HUES48 (cell line): ENCODE data around the gene FBXO48.

ENCODE experiments used
- H3K27ac ChIP-seq: one replicate; pipeline ENCODE4 v1.7.0; 2013; ENCODE audit warnings: low read depth, low read length, inconsistent platforms
- H3K27me3 ChIP-seq: 2 replicates; pipeline ENCODE4 v1.6.1; 2013; ENCODE audit warnings: mild to moderate bottlenecking, low read length; ENCODE audit not compliant: control insufficient read depth, insufficient read depth
- H3K36me3 ChIP-seq: 2 replicates; pipeline ENCODE4 v1.6.1; 2013; ENCODE audit warnings: low read length; ENCODE audit not compliant: control insufficient read depth, insufficient read depth
- H3K4me1 ChIP-seq: 2 replicates; pipeline ENCODE4 v1.6.1; 2013; ENCODE audit warnings: mild to moderate bottlenecking, low read length; ENCODE audit not compliant: control insufficient read depth, insufficient read depth
- H3K4me3 ChIP-seq: 2 replicates; pipeline ENCODE4 v1.5.1; 2013; ENCODE audit warnings: mild to moderate bottlenecking, low read depth, low read length
- H3K9ac ChIP-seq: 2 replicates; pipeline ENCODE4 v1.6.1; 2013; ENCODE audit warnings: mild to moderate bottlenecking, low read depth, low read length, moderate library complexity
- H3K9me3 ChIP-seq: 2 replicates; pipeline ENCODE4 v1.6.1; 2013; ENCODE audit warnings: low read length; ENCODE audit not compliant: control insufficient read depth, insufficient read depth

The FBXO48 gene

DNA sequence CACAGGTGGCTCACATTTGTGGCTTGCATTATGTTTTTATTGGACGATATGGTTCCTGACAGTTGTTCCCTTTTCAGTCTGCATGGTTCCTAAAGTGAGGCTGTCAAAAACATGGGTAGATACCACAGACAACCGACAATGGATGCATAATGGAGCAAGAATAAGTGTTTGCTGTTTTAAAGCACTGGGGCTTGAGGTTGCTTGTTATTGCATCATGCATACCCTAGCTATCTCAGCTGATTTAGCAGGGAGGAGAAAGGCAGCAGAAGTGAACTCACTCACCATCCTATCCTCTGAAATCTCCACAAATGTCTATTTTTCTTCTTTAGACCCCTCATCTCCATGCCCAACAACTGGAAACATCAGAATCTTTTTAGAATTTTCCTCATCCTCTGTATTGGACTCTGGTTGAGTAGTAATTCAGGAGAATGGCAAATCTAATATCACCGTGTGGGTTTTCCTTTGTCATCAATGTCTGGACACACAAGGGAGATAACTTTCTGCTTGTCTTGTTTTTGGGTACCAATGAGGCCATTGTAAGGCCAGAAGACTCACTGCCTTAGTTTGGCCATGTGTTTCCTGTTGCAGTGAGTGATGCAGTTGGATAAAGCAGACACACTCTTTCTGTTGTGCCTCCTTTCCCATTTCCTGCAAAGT lies 46.7 kb downstream of the FBXO48 start:
- no peak overlapping the region for H3K4me3 ChIP-seq
- H3K27ac ChIP-seq: no peak overlapping the region
- H3K9me3 ChIP-seq: no peaks in the 10 kb centered on the region
- H3K27me3 ChIP-seq: no peaks in the 10 kb centered on the region
- H3K36me3 ChIP-seq: no peaks in the 10 kb centered on the region
- H3K4me1 ChIP-seq: peaks cover 20% of the 10 kb centered on the region
- H3K9ac ChIP-seq: no peak overlapping the region

DNA sequence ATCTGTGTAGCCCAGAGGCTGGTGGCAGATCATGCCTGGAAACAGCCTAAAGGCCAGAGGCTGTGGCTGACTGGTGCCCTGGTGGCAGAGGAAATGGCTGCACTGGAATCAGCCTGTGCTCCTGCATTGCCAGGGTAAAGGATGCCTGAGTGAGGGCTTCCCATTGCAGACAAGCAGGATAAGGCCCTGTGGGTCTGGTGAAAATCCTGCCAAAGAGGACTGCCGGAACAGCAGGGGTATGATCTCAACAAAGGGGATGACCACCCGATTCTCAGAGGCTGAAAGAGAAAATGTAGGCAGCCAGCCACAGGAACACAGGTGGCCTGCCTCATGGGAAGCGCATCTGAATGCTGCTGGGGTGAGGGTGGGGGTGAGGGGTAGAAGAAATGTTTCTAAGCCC lies 48.2 kb downstream of the FBXO48 start:
- H3K4me3 ChIP-seq: peak overlapping the region; percentile 9; the same call in 1 of the 2 replicates
- peak overlapping the region; percentile 70 for H3K27ac ChIP-seq
- H3K9ac ChIP-seq: no peak overlapping the region
- no peaks in the 10 kb centered on the region for H3K9me3 ChIP-seq
- H3K4me1 ChIP-seq: peaks cover 20% of the 10 kb centered on the region
- no peaks in the 10 kb centered on the region for H3K36me3 ChIP-seq
- H3K27me3 ChIP-seq: no peaks in the 10 kb centered on the region

DNA sequence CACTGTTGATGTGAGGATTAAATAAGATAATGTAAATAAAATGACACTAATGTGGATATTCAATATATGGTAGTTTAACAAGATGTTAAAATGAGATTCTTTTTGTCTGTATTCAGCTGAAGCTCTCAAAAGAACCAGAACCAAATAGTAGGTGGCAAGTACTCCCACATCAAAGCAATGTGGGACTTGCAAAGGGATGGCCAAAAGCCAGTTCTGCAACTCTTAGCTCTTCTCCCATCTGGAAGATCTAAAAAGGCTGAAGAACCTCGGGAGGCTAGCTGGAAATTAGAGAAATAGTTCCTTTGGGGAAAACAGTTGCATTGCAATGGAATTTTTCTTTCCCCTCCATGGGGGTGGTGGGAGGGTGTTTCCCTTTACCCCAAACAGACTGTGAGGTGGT lies 48.7 kb downstream of the FBXO48 start:
- peaks cover 20% of the 10 kb centered on the region for H3K4me1 ChIP-seq
- peak overlapping the region; percentile 70 for H3K27ac ChIP-seq
- H3K4me3 ChIP-seq: peak overlapping the region; percentile 9; the same call in 1 of the 2 replicates

DNA sequence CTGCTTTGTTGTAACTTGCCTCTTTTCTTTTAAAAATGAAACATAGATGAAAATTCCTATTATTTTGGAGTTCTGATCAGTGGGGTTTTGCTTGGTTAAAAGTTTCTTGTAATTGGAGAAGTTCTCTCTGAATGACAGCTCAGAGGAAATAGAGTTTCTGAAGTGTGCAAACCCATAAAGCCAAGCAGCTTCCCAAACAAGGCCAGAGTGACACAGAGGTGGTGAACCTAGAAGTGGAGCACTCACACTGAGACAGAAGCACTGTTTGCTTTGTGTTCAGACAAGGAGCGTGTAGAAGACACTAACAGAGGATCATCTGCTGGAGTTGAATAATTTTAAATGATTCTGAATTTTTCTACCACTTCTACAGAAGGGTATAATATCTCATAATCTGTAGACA lies 49.2 kb downstream of the FBXO48 start:
- no peak overlapping the region for H3K4me3 ChIP-seq
- H3K9ac ChIP-seq: no peak overlapping the region
- no peaks in the 10 kb centered on the region for H3K27me3 ChIP-seq
- H3K9me3 ChIP-seq: no peaks in the 10 kb centered on the region
- H3K27ac ChIP-seq: no peak overlapping the region
- no peaks in the 10 kb centered on the region for H3K36me3 ChIP-seq
- H3K4me1 ChIP-seq: peaks cover 20% of the 10 kb centered on the region

More for the DNA sequence above, 48.7 kb downstream of the FBXO48 start:
- Histone ChIP-seq H3K27me3 (no peaks in the 10 kb centered on the region), H3K9me3 (no peaks in the 10 kb centered on the region), H3K9ac (no peak overlapping the region), H3K36me3 (no peaks in the 10 kb centered on the region)

DNA sequence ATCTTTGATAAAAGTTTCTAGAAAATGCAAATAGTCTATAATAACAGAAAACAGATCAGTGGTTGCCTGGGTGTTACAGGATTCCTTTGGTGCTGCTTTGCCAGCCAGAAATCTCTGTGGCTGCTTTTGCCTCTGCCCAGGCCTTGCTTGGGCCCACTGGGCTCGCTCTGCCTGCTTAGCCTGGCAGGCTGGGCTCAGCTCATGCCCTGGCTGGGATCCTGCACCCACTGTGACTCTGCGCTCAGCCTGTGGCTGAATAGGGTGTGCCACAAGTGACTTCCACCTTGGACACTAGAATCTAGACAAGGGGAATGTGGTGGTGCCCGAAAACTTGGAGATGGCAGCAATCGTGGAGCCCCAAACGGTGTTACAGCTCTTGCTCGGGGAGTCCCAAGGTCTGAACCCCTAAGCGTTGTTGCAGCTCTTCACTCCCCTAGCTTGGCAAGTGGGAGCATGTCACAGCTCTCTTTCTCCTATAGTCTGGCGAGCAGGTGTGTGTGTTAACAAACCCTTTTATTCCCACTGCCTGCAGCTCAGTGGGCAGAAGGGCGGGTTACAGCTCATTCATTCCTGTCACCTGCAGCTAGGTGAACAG lies 50.9 kb downstream of the FBXO48 start:
- Histone ChIP-seq H3K27me3 (no peaks in the 10 kb centered on the region), H3K9me3 (no peaks in the 10 kb centered on the region), H3K4me1 (peaks cover 20% of the 10 kb centered on the region), H3K27ac (no peak overlapping the region), H3K36me3 (no peaks in the 10 kb centered on the region), H3K9ac (no peak overlapping the region), H3K4me3 (no peak overlapping the region)

DNA sequence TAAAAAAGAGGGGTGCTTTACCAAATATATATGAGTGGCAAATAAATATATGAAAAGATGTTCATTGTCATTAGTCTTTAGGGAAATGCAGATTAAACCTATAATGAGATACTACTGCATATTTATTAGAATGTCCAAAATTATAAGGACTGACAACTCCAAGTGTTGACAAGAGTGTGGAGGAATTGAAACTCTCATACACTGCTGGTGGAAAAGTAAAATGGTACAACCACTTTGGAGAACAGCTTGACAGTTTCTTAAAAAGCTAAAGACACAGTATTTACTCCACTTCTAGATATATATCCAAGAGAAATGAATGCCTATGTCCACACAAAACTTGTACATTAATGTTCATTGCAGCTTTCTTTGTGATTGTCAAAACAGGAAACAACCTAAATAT lies 51.6 kb downstream of the FBXO48 start:
- Histone ChIP-seq H3K36me3 (no peaks in the 10 kb centered on the region), H3K4me3 (no peak overlapping the region), H3K27ac (no peak overlapping the region), H3K9me3 (no peaks in the 10 kb centered on the region), H3K4me1 (peaks cover 20% of the 10 kb centered on the region), H3K27me3 (no peaks in the 10 kb centered on the region), H3K9ac (no peak overlapping the region)

DNA sequence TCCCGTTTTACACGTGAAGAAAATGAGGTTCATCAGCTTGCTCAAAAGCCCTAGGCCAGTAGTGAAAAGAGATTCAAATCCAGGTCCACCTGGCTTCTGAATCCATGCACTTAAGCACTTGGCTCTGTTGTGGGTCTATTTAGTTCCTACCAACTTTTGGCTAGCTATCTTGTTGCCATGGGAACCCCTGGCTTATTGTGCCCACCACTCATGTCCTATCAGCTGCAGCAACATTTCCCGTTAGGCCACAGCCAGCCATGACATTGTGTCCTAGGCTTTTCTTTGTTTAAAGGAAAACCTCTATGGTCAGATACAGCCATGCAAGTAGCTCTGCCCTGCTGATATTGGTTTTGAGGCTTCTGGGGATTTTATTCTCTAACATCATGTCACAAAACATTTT lies 52.2 kb downstream of the FBXO48 start:
- H3K27ac ChIP-seq: no peak overlapping the region
- no peak overlapping the region for H3K4me3 ChIP-seq
- peaks cover 20% of the 10 kb centered on the region for H3K4me1 ChIP-seq
- no peaks in the 10 kb centered on the region for H3K27me3 ChIP-seq
- H3K36me3 ChIP-seq: no peaks in the 10 kb centered on the region
- no peaks in the 10 kb centered on the region for H3K9me3 ChIP-seq
- no peak overlapping the region for H3K9ac ChIP-seq

DNA sequence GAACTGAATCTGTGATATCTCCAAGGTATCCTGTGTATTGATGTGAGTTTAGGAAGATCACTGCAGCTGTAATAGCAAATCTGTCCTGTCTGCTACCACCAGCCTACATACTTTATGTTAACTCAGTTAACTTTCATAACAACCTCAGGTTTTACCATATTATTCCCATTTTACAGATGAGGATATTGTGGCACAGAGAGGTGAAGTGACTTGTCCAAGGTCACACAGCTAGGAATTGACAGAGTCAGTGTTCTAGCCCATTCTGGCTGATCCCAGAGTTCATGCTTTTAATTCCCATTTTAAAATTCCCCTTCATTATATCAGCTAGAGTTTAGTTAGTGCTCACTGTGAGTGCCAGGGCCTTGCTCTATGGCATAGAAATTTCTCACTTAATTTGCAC lies 52.6 kb downstream of the FBXO48 start:
- H3K9me3 ChIP-seq: no peaks in the 10 kb centered on the region
- no peak overlapping the region for H3K4me3 ChIP-seq
- no peak overlapping the region for H3K9ac ChIP-seq
- no peaks in the 10 kb centered on the region for H3K36me3 ChIP-seq
- H3K27ac ChIP-seq: no peak overlapping the region
- H3K4me1 ChIP-seq: peaks cover 16% of the 10 kb centered on the region
- H3K27me3 ChIP-seq: no peaks in the 10 kb centered on the region

DNA sequence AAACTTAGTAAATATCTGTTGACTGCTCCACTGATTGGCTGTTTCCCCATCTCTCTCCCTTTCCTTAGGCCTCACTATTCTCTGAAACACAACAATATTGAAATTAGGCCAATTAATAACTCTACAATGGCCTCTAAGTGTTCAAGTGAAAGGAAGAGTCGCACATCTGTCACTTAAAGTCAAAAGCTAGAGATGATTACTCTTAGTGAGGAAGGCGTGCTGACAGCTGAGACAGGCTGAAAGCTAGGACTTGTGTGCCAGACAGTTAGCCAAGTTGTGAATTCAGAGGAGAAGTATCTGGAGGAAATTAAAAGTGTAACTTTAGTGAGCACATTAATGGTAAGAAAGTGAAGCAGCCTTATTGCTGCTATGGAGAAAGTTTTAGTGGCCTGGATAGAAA lies 53.6 kb downstream of the FBXO48 start:
- Histone ChIP-seq H3K9me3 (no peaks in the 10 kb centered on the region), H3K4me1 (peaks cover 7% of the 10 kb centered on the region), H3K27ac (no peak overlapping the region), H3K36me3 (no peaks in the 10 kb centered on the region), H3K27me3 (no peaks in the 10 kb centered on the region), H3K9ac (no peak overlapping the region), H3K4me3 (no peak overlapping the region)

DNA sequence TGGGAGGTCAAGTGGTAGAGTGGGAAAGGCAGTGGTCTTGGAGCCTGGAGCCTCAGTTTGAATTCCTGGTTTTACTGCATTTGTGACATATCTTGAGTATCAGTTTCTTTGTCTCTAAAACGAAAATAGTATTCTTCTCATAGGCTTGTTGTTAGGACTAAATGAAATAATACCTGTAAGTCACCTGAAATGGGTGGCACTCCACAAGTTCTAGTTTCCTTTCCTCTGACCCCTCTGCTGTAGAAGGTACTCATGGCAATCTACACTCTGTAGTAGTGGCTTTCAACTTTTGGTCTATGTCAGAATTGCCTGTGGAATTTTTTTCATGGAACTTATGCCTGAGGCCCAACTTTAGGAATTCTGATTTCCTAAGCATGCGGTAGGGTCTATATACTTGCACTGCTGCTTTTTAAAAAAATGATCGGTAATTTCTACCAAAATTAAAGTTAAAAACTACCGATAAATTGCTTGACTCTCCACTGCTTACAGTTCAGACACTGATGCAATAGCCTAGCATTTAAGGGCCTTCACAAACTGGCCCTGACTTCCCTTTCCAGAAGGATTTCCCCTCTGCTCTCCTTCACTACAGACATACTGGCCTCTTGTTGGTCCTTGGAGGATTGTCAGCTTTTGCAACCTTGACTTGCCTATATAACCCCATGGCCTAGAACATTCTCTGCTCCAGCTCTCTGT lies 54.8 kb downstream of the FBXO48 start:
- H3K27ac ChIP-seq: no peak overlapping the region
- H3K9ac ChIP-seq: no peak overlapping the region
- H3K36me3 ChIP-seq: no peaks in the 10 kb centered on the region
- no peaks in the 10 kb centered on the region for H3K27me3 ChIP-seq
- H3K4me3 ChIP-seq: no peak overlapping the region
- no peaks in the 10 kb centered on the region for H3K9me3 ChIP-seq
- H3K4me1 ChIP-seq: no peaks in the 10 kb centered on the region

DNA sequence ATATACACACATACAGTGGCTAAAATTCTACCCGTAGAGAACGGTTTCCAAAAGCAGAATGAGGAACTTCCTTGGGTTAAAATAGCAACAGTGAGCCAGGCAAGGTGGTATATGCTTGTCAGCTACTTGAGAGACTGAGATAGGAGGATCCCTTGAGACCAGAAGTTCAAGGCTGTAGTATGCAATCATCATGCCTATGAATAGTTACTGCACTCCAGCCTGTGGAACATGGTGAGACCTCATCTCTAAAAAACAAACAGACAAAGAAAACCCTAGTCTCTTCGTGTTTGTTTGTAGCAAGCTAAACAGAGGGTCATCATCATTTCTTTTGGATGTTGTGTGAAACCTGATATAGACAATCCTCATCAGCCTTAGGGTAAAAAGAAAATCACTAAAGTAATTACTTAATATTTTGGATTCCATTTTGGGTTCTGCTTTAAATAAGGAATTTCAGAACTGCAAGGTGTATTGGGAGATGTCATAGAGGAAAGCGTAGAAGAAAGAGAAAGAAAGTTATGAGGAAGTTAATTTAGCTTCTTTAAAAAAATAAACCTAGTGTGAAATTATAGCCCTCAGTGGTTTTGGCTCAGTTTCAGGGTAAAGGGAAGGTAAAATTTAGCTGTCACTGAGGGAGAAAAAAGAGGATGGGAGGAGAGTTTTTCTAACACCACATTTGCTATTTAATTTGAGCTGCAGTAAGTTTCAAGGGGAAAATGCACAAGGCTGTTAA lies 55.5 kb downstream of the FBXO48 start:
- H3K4me1 ChIP-seq: no peaks in the 10 kb centered on the region
- H3K36me3 ChIP-seq: no peaks in the 10 kb centered on the region
- H3K9ac ChIP-seq: no peak overlapping the region
- no peaks in the 10 kb centered on the region for H3K9me3 ChIP-seq
- no peak overlapping the region for H3K27ac ChIP-seq
- H3K4me3 ChIP-seq: no peak overlapping the region
- H3K27me3 ChIP-seq: no peaks in the 10 kb centered on the region
